Nephron (organoid): Measurements from ENCODE around the gene KHK.

Experiments
- H3K27ac Mint-ChIP-seq, 3 experiments: 2 replicates each; pipeline ENCODE4 v1.8.0; 2020; ENCODE audit warnings: mixed read lengths in 3 of 3, mild to moderate bottlenecking in 2 of 3, moderate library complexity in 1 of 3
- H3K27me3 Mint-ChIP-seq: 2 replicates; pipeline ENCODE4 v1.8.0; 2021; ENCODE audit warnings: low read depth, mild to moderate bottlenecking, moderate library complexity, mixed read lengths
- H3K36me3 Mint-ChIP-seq: 2 replicates; pipeline ENCODE4 v1.8.0; 2020; ENCODE audit warnings: low read depth, mixed read lengths
- H3K4me1 Mint-ChIP-seq: 2 replicates; pipeline ENCODE4 v1.8.0; 2020; ENCODE audit warnings: mixed read lengths
- H3K4me3 Mint-ChIP-seq, 3 experiments: 2 replicates each; pipeline ENCODE4 v1.8.0; 2020; ENCODE audit warnings: mild to moderate bottlenecking in 3 of 3, mixed read lengths in 3 of 3, moderate library complexity in 2 of 3
- H3K9me3 Mint-ChIP-seq: 2 replicates; pipeline ENCODE4 v1.8.0; 2020; ENCODE audit warnings: mixed read lengths
- TF ChIP-seq, protein P1 (sequence below), 3 experiments: fragments of 200-600 bp; sonication (generic); IDR thresholded peaks; one replicate each; pipeline ENCODE4 v1.5.0; 2021; ENCODE audit warnings: antibody characterized with exemption in 3 of 3; ENCODE audit not compliant: unreplicated experiment in 3 of 3

KHK gene

DNA sequence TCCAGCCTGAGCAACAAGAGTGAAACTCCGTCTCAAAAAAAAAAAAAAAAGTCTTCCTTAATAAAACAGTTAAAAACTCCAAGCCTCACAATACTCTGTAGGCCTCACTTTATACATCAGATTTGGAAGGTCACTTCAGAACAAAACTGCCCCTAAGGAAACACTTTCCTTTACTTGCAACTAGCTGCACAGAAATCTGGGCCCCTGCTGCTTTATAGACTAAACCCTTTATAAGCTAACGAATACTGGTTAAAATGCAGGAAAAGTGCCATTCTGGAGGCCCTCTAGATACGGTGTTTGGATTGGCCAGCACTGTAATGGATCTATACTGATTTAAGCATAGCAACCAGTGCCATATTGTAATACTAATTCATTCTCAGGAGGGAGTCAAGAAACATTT lies 38.5 kb downstream of the KHK start:
- H3K4me3 Mint-ChIP-seq: peak overlapping the region; percentile 31 to 73 (median 63)
- H3K36me3 Mint-ChIP-seq: peaks cover 10% of the 10 kb centered on the region
- H3K27ac Mint-ChIP-seq: peak overlapping the region in 2 of 3 experiments; percentile 18 to 45
- TF ChIP-seq, protein P1, sequence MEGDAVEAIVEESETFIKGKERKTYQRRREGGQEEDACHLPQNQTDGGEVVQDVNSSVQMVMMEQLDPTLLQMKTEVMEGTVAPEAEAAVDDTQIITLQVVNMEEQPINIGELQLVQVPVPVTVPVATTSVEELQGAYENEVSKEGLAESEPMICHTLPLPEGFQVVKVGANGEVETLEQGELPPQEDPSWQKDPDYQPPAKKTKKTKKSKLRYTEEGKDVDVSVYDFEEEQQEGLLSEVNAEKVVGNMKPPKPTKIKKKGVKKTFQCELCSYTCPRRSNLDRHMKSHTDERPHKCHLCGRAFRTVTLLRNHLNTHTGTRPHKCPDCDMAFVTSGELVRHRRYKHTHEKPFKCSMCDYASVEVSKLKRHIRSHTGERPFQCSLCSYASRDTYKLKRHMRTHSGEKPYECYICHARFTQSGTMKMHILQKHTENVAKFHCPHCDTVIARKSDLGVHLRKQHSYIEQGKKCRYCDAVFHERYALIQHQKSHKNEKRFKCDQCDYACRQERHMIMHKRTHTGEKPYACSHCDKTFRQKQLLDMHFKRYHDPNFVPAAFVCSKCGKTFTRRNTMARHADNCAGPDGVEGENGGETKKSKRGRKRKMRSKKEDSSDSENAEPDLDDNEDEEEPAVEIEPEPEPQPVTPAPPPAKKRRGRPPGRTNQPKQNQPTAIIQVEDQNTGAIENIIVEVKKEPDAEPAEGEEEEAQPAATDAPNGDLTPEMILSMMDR (IDR thresholded peaks at IDR 0.05; ENCODE audit: unreplicated experiment in 3 of 3): no peak
- H3K27me3 Mint-ChIP-seq: peaks cover 31% of the 10 kb centered on the region
- peaks cover under 1% of the 10 kb centered on the region for H3K9me3 Mint-ChIP-seq
- peaks cover 6% of the 10 kb centered on the region for H3K4me1 Mint-ChIP-seq

DNA sequence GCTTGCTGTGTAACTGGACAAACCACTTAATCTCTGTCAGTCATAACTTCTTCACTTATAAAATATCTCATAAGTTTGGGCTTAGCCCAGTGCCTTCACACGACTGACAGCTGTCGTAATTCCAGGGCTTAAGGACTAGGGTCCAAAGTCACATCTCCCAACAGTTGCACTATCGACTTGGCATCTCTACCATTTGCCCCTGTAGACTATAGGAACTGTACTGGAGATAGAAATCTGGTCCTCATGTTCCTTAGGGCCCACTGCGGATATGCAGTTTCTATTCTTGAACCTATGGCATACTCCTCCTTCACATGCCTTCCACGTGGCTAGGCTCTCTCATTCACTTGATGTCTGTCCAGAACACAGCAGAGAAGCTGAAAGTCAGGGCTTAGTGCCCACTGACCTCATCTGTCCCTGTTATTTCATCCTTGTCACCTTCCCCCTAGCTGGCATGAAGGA lies 39.7 kb downstream of the KHK start:
- H3K36me3 Mint-ChIP-seq: peaks cover 20% of the 10 kb centered on the region
- TF ChIP-seq, protein P1 (IDR thresholded peaks at IDR 0.05; ENCODE audit: unreplicated experiment in 3 of 3): no peak
- H3K27me3 Mint-ChIP-seq: peaks cover 22% of the 10 kb centered on the region
- H3K4me3 Mint-ChIP-seq: peak overlapping the region in 1 of 3 experiments; percentile 4
- no peaks in the 10 kb centered on the region for H3K9me3 Mint-ChIP-seq
- no peak overlapping the region for H3K27ac Mint-ChIP-seq
- peaks cover 6% of the 10 kb centered on the region for H3K4me1 Mint-ChIP-seq

DNA sequence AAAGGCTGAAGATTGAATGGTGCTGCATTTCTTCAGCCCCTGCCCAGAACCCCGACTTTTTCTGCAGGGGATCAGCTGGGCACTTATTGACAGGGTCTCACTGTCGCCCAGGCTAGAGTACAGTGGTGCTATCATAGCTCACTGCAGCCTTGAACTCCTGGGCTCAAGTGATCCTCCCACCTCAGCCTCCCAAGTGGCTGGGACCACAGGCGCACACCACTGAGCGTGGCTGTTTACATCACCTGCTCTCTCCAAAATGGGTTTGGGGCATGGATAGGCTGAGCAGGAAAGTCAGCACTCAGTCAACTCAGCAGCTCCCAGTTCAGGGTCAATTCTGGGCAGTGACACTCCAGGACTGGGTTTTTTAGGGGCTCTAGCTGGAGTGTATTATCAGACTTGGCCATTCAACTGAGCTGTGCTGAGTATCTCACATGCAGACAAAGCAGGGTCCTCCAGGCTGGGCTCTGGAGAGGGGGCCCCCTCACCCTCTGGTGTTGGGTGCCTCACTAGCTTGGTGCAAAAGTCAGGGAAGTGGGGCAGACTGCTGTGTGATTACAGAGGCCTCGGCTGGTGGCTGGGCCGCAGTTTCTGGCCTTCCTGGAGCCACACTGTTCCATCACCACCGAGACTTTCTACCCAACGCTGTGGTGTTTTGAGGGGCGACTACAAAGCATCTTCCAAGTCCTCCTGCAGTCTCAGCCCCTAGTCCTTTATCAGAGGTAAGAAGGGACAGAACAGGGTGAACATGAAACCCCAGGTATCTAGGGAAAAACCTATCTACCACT lies 41.5 kb downstream of the KHK start:
- Mint-ChIP-seq H3K4me1 (peaks cover 6% of the 10 kb centered on the region), H3K27ac (no peak overlapping the region), H3K4me3 (no peak overlapping the region), H3K36me3 (peaks cover 25% of the 10 kb centered on the region), H3K9me3 (no peaks in the 10 kb centered on the region), H3K27me3 (peaks cover 4% of the 10 kb centered on the region)
- TF ChIP-seq, protein P1 (IDR thresholded peaks at IDR 0.05; ENCODE audit: unreplicated experiment in 3 of 3): no peak

DNA sequence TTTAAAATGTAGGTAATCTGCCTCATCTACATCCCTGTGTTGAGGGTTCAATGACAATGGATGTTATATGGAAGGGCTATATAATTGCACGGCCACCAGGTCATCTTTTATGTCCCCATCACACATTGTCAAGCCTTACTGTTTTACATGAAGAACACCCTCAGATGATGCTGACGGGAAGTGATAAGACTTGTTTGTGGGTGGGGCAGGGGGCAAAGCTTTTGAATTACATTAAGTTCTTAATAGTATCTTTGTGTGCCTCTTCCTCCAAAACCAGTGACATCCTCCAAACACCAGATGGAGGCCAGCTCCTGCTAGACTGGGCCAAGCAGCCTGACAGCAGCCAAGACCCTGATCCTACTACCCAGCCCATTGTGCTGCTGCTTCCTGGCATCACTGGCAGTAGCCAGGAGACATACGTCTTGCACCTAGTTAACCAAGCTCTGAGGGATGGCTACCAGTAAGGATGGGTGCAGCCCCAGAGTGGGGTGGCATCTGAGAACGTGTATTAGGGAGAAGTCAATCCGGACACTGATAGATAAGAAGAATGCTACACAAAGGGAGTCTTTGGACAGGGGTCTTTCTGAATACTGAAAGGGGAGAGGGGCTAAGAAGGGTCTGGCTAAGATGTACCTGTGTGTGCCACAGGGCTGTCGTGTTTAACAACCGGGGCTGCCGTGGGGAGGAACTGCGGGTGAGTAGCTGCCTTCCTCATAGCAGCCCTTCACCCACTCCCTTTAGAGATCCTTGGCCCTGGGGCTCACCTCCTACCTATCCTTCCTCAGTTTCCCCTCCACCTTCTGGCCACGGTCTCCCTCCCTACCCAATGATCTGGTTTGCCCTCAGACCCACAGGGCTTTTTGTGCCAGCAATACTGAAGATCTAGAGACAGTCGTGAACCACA lies 42.3 kb downstream of the KHK start:
- Mint-ChIP-seq H3K36me3 (peaks cover 31% of the 10 kb centered on the region), H3K27ac (no peak overlapping the region), H3K4me1 (peaks cover 12% of the 10 kb centered on the region), H3K27me3 (no peaks in the 10 kb centered on the region), H3K9me3 (no peaks in the 10 kb centered on the region), H3K4me3 (peak overlapping the region in 2 of 3 experiments; percentile 26)
- TF ChIP-seq, protein P1 (IDR thresholded peaks at IDR 0.05; ENCODE audit: unreplicated experiment in 3 of 3): no peak

DNA sequence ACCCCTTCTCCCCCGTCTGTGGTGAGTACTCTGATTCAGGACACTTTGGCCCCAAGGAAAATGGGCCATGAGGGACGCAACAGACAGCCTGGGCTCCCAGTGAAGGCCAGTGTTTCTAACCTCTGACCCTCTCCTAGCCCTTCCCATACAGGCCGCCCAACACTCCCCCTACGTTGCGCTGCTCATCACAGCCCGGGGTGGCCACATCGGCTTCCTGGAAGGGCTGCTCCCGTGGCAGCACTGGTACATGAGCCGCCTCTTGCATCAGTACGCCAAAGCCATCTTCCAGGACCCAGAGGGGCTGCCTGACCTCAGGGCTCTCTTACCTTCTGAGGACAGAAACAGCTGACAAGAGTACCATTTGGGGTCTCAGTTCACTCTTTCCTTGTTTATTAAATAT lies 43.8 kb downstream of the KHK start:
- Mint-ChIP-seq H3K36me3 (peaks cover 31% of the 10 kb centered on the region), H3K4me3 (no peak overlapping the region), H3K9me3 (no peaks in the 10 kb centered on the region), H3K27me3 (no peaks in the 10 kb centered on the region), H3K27ac (peak overlapping the region in 1 of 3 experiments; percentile 12), H3K4me1 (peaks cover 13% of the 10 kb centered on the region)
- TF ChIP-seq, protein P1 (IDR thresholded peaks at IDR 0.05; ENCODE audit: unreplicated experiment in 3 of 3): no peak
